Activated T-helper 2 cell treated with anti-CD3 and anti-CD28 coated beads, Interferon-gamma antibody, Interleukin-2, Interleukin-4, amounts not matched to agents 10 μg/mL and 5 μg/mL and 100 μg/mL, durations not matched to agents 14 hours and 24 hours and 36 hours (primary cell): ENCODE results near the gene MALSU1. TPM values are rescaled to one million over a fixed set of nuclear protein-coding genes. Genes with fewer than 3 reads are reported as not detected.

Experiments
- DNase-seq: peaks from one replicate; pipeline ENCODE4 v3.0.0; 2021; ENCODE audit warnings: low spot score
- H3K27ac Mint-ChIP-seq: one replicate; pipeline ENCODE4 v1.8.0; 2021; ENCODE audit warnings: mixed read lengths
- H3K27me3 Mint-ChIP-seq: one replicate; pipeline ENCODE4 v1.8.0; 2021; ENCODE audit warnings: low read depth, mixed read lengths
- H3K36me3 Mint-ChIP-seq: one replicate; pipeline ENCODE4 v1.8.0; 2021; ENCODE audit warnings: low read depth, mixed read lengths
- H3K4me1 Mint-ChIP-seq: one replicate; pipeline ENCODE4 v1.8.0; 2021; ENCODE audit warnings: low read depth, mixed read lengths
- H3K4me3 Mint-ChIP-seq: one replicate; pipeline ENCODE4 v1.8.0; 2021; ENCODE audit warnings: low read depth, mild to moderate bottlenecking, moderate library complexity, mixed read lengths
- H3K9me3 Mint-ChIP-seq: one replicate; pipeline ENCODE4 v1.8.0; 2021; ENCODE audit warnings: mixed read lengths
- intact Hi-C: fragments of 100-400 bp; cut with micrococcal nuclease; formaldehyde crosslinking; loops from one replicate; pipeline ENCODE4 v1.15.1; 2023
- total RNA-seq: library from RNA; stranded (reverse); gene quantifications from 2 replicates; pipeline ENCODE4 v1.2.3, GENCODE V29; 2022

Gene MALSU1
- total RNA-seq, 1 donor from 2014 or later, result 83.6 TPM

GRCh38 chr7:23358152-23358674 lies 59.1 kb downstream of the MALSU1 start:
- peaks cover 57% of the 10 kb centered on the region for H3K4me1 Mint-ChIP-seq
- peaks cover 33% of the 10 kb centered on the region for H3K36me3 Mint-ChIP-seq
- no peak overlapping the region for H3K4me3 Mint-ChIP-seq
- DNase-seq, result no peak
- intact Hi-C loops, result loop anchor here (5.0 kb wide), 1 partner anchor 174 kb away; the partner anchor contains the start of gene TRA2A
- no peak overlapping the region for H3K27ac Mint-ChIP-seq
- H3K9me3 Mint-ChIP-seq, result peaks cover 6% of the 10 kb centered on the region
- H3K27me3 Mint-ChIP-seq, result no peaks in the 10 kb centered on the region

Other genes starting within 250 kb of the MALSU1 start
- gene KLHL7, start 193.6 kb upstream of the MALSU1 start, total RNA-seq, result 20.2 and 21.6 TPM in 2 replicates
- gene NUP42, start 117.3 kb upstream of the MALSU1 start, total RNA-seq, result 52.2 and 54.0 TPM in 2 replicates
- gene GPNMB, start 52.6 kb upstream of the MALSU1 start, total RNA-seq, result 0.59 and 1.4 TPM in 2 replicates
- gene IGF2BP3, start 171.2 kb downstream of the MALSU1 start, total RNA-seq, result 16.6 and 18.2 TPM in 2 replicates
- gene TRA2A, start 232.6 kb downstream of the MALSU1 start, total RNA-seq, result 105 and 115 TPM in 2 replicates